Activated CD8-positive, alpha-beta memory T cell treated with anti-CD3 and anti-CD28 coated beads, Interleukin-2, amount 10 ng/mL, durations not matched to agents 7 days and 5 days (primary cell): ENCODE results near the gene OOSP3. TPM values are rescaled to one million over a fixed set of nuclear protein-coding genes. Genes with fewer than 3 reads are reported as not detected.
A peak's percentile ranks its signal among the peaks of the same experiment; 100 is the strongest.
"Not testable (repeated sequence)": the region's sequence is repeated elsewhere in the genome, so short reads cannot be mapped to it uniquely, and the experiment has no call there.

Source experiments
- ATAC-seq: fragments of 150-1000 bp; cut with Tn5 transposase; one replicate; pipeline ENCODE4 v1.10.0; 2021; ENCODE audit warnings: moderate library complexity
- CTCF ChIA-PET: fragments of 350-600 bp; sonication (Branson Sonifier 250); formaldehyde crosslinking; loops from one replicate; lab custom pipeline; 2021; ENCODE audit warnings: antibody characterized with exemption; lab: Charles Lee
- DNase-seq: peaks from one replicate; pipeline ENCODE4 v3.0.0-alpha.2; 2020
- H3K27ac Mint-ChIP-seq: one replicate; pipeline ENCODE4 v1.8.0; 2021; ENCODE audit warnings: mild to moderate bottlenecking, mixed read lengths
- H3K27me3 Mint-ChIP-seq: one replicate; pipeline ENCODE4 v1.8.0; 2021; ENCODE audit warnings: mixed read lengths
- H3K36me3 Mint-ChIP-seq: one replicate; pipeline ENCODE4 v1.8.0; 2021; ENCODE audit warnings: mild to moderate bottlenecking, mixed read lengths
- H3K4me1 Mint-ChIP-seq: one replicate; pipeline ENCODE4 v1.8.0; 2021; ENCODE audit warnings: mixed read lengths
- H3K4me3 Mint-ChIP-seq: one replicate; pipeline ENCODE4 v1.8.0; 2021; ENCODE audit warnings: mild to moderate bottlenecking, moderate library complexity, mixed read lengths
- H3K9me3 Mint-ChIP-seq: one replicate; pipeline ENCODE4 v1.8.0; 2022; ENCODE audit warnings: low read depth, mixed read lengths
- total RNA-seq, 2 experiments: library from RNA; stranded (reverse); gene quantifications; one replicate each; pipeline ENCODE4 v1.2.3, GENCODE V29; 2021

The OOSP3 gene, protein sequence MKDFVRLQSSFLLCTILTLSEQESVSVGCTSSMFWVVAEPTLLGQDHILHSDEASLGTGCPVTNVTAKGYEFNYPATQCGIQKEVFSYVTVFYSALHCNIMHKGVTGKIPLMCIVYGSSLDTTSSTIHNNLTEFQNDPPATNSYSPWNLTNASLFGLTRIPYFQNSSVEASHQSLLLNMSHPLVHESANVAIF
- total RNA-seq, result not detected

DNA sequence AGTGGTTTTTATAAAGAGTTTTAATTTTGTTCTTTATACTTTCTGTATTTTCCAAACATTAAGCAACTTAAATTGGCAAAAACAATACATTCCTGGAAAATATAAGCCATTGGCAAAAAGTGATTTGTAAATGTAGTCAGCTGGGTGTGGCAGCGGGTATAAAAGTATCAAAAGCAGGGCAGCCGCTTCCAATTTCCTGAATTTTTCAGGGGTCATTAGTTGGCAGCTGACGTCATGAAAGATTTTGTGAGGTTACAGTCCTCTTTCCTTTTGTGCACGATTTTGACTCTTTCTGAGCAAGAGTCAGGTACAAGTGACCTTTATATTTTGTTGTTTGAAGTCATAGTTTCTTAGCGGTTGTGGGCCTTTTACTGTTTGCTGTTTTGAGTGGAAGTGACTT is at the start of gene OOSP3:
Gene OOSP3 (plus strand): TSS at position 208 of the 400 bp plus-strand sequence. CDS start 27 bp downstream, at position 235.
- no peak within 1 kb of the TSS for H3K27ac Mint-ChIP-seq
- DNase-seq (no peak), ATAC-seq (no peak)
- CTCF ChIA-PET, result no interaction called here
- no peak within 1 kb of the TSS for H3K4me3 Mint-ChIP-seq
- H3K36me3 Mint-ChIP-seq, result no peaks in the 10 kb centered on the region
- peaks cover 11% of the 10 kb centered on the region for H3K27me3 Mint-ChIP-seq
- H3K4me1 Mint-ChIP-seq, result no peaks in the 10 kb centered on the region
- no peaks in the 10 kb centered on the region for H3K9me3 Mint-ChIP-seq

GRCh38 chr11:59829358-59829757 is 49.2 kb upstream of the OOSP3 start:
- peak overlapping the region; percentile 23 for H3K4me3 Mint-ChIP-seq
- ATAC-seq (peak; percentile 45), DNase-seq (no peak)
- no peaks in the 10 kb centered on the region for H3K9me3 Mint-ChIP-seq
- H3K4me1 Mint-ChIP-seq, result peaks cover 7% of the 10 kb centered on the region
- H3K27me3 Mint-ChIP-seq, result no peaks in the 10 kb centered on the region
- CTCF ChIA-PET, result interaction anchor here (1.2 kb wide), 2 partner anchors 13 to 90 kb away, joined by 3 read pairs; no protein-coding TSS in a partner anchor
- H3K36me3 Mint-ChIP-seq, result no peaks in the 10 kb centered on the region
- H3K27ac Mint-ChIP-seq, result no peak overlapping the region

- DNase-seq, result no peak
- Mint-ChIP-seq H3K27me3 (peaks cover 4% of the 10 kb centered on the region), H3K4me3 (no peak overlapping the region), H3K36me3 (no peaks in the 10 kb centered on the region), H3K9me3 (no peaks in the 10 kb centered on the region), H3K4me1 (peaks cover 7% of the 10 kb centered on the region), H3K27ac (no peak overlapping the region)
- CTCF ChIA-PET, result no interaction called here
- ATAC-seq, result no peak
Observed at GRCh38 chr11:59833602-59834001, 45.0 kb upstream of the OOSP3 start.

GRCh38 chr11:59839615-59840014 is 39.0 kb upstream of the OOSP3 start:
- peaks cover 7% of the 10 kb centered on the region for H3K27me3 Mint-ChIP-seq
- H3K36me3 Mint-ChIP-seq, result no peaks in the 10 kb centered on the region
- DNase-seq (no peak), ATAC-seq (no peak)
- no peak overlapping the region for H3K4me3 Mint-ChIP-seq
- H3K27ac Mint-ChIP-seq, result no peak overlapping the region
- CTCF ChIA-PET, result no interaction called here
- no peaks in the 10 kb centered on the region for H3K9me3 Mint-ChIP-seq
- peaks cover 2% of the 10 kb centered on the region for H3K4me1 Mint-ChIP-seq

GRCh38 chr11:59841514-59841913 is 37.1 kb upstream of the OOSP3 start:
- Mint-ChIP-seq H3K36me3 (no peaks in the 10 kb centered on the region), H3K27me3 (peaks cover 7% of the 10 kb centered on the region), H3K4me3 (no peak overlapping the region), H3K27ac (no peak overlapping the region), H3K4me1 (peaks cover 2% of the 10 kb centered on the region), H3K9me3 (no peaks in the 10 kb centered on the region)
- DNase-seq, result no peak
- no peak for ATAC-seq
- CTCF ChIA-PET, result no interaction called here

- CTCF ChIA-PET, result no interaction called here
- no peak for DNase-seq
- Mint-ChIP-seq H3K4me1 (peaks cover 2% of the 10 kb centered on the region), H3K36me3 (no peaks in the 10 kb centered on the region), H3K27ac (no peak overlapping the region), H3K27me3 (peaks cover 4% of the 10 kb centered on the region), H3K4me3 (no peak overlapping the region), H3K9me3 (no peaks in the 10 kb centered on the region)
- ATAC-seq, result no peak
Observed at GRCh38 chr11:59842316-59842715, 36.3 kb upstream of the OOSP3 start.

GRCh38 chr11:59845399-59845798 is 33.2 kb upstream of the OOSP3 start, which contains the start of gene CBLIF:
Gene CBLIF (minus strand): TSS chr11:59845499. CDS start chr11:59845453, 46 bp downstream.
- Mint-ChIP-seq H3K27ac (no peak within 1 kb of the TSS), H3K4me3 (no peak within 1 kb of the TSS), H3K4me1 (peaks cover 2% of the 10 kb centered on the region), H3K9me3 (no peaks in the 10 kb centered on the region), H3K27me3 (peaks cover 4% of the 10 kb centered on the region), H3K36me3 (no peaks in the 10 kb centered on the region)
- ATAC-seq, result no peak
- DNase-seq, result no peak
- CTCF ChIA-PET, result no interaction called here

GRCh38 chr11:59846556-59846955 is 32.0 kb upstream of the OOSP3 start:
- no peaks in the 10 kb centered on the region for H3K36me3 Mint-ChIP-seq
- H3K27ac Mint-ChIP-seq, result no peak overlapping the region
- DNase-seq, result no peak
- H3K9me3 Mint-ChIP-seq, result no peaks in the 10 kb centered on the region
- ATAC-seq, result no peak
- H3K4me3 Mint-ChIP-seq, result no peak overlapping the region
- H3K27me3 Mint-ChIP-seq, result peaks cover 4% of the 10 kb centered on the region
- peaks cover 1% of the 10 kb centered on the region for H3K4me1 Mint-ChIP-seq
- CTCF ChIA-PET, result interaction anchor here (1.5 kb wide), 1 partner anchor 24 kb away, joined by 4 read pairs; no protein-coding TSS in a partner anchor

DNA sequence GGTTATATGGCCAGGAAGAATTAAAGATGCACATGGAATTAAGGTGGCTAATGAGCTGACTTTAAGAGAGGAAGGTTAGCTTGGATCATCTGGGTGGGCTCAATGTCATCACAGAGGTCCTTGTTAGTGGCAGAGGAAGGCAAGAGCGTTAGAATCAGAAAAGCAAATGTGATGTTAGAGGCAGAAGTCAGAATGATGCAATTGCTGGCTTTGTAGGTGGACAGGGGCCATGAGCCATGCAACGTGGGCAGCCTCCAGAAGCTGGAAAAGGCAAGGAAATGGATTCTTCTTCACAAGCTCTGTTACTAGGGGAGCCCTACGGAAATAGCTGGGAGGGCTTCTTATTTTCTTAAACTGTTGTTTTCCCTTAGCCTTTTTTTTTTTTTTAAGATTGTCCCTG is 31.0 kb upstream of the OOSP3 start:
- H3K36me3 Mint-ChIP-seq, result no peaks in the 10 kb centered on the region
- CTCF ChIA-PET, result no interaction called here
- DNase-seq (no peak), ATAC-seq (no peak)
- no peaks in the 10 kb centered on the region for H3K27me3 Mint-ChIP-seq
- no peak overlapping the region for H3K27ac Mint-ChIP-seq
- H3K4me3 Mint-ChIP-seq, result no peak overlapping the region
- no peaks in the 10 kb centered on the region for H3K9me3 Mint-ChIP-seq
- H3K4me1 Mint-ChIP-seq, result no peaks in the 10 kb centered on the region

DNA sequence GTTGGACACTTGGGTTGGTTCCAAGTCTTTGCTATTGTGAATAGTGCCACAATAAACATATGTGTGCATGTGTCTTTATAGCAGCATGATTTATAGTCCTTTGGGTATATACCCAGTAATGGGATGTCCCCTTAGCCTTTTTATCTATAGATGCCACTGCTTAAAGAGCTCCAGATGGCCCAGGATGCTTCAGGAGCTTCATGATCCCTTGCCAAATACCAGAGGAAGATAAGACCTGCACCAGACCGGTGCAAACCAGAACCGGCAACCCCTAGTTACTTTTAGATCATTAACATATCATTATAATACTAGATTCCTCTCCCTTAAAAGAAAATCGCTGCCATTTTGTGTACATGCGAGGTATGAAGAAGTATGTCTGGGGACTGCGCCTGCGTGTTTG is 30.1 kb upstream of the OOSP3 start:
- H3K27ac Mint-ChIP-seq, DNase-seq, ATAC-seq, H3K27me3 Mint-ChIP-seq, H3K4me3 Mint-ChIP-seq, H3K4me1 Mint-ChIP-seq, H3K36me3 Mint-ChIP-seq, H3K9me3 Mint-ChIP-seq: not testable (repeated sequence)
- CTCF ChIA-PET, result interaction anchor here (1.2 kb wide), 1 partner anchor 33 kb away, joined by 3 read pairs; no protein-coding TSS in a partner anchor

GRCh38 chr11:59849129-59849528 is 29.5 kb upstream of the OOSP3 start:
- Mint-ChIP-seq H3K27ac (no peak overlapping the region), H3K9me3 (no peaks in the 10 kb centered on the region), H3K36me3 (no peaks in the 10 kb centered on the region), H3K4me3 (no peak overlapping the region), H3K27me3 (peaks cover 2% of the 10 kb centered on the region), H3K4me1 (no peaks in the 10 kb centered on the region)
- CTCF ChIA-PET, result interaction anchor here (1.2 kb wide), 1 partner anchor 34 kb away, joined by 3 read pairs; no protein-coding TSS in a partner anchor
- ATAC-seq (no peak), DNase-seq (no peak)

GRCh38 chr11:59849551-59849950 is 29.0 kb upstream of the OOSP3 start:
- H3K4me1 Mint-ChIP-seq, ATAC-seq, H3K36me3 Mint-ChIP-seq, H3K27ac Mint-ChIP-seq, H3K27me3 Mint-ChIP-seq, CTCF ChIA-PET, H3K4me3 Mint-ChIP-seq, H3K9me3 Mint-ChIP-seq, DNase-seq: not testable (repeated sequence)

DNA sequence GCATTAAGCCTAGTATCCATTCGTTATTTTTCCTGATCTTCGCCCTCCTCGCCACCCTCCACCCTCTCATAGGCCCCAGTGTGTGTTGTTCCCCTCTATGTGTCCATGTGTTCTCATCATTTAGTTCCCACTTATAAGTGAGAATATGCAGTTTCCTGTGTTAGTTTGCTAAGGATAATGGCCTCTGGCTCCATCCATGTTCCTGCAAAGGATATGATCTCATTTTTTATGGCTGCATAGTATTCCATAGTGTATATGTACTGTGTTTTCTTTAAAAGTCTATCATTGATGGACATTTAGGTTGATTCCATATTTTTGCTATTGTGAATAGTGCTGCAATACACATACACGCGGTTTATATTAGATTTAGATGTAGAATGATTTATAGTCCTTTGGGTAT is 27.2 kb upstream of the OOSP3 start:
- H3K27me3 Mint-ChIP-seq, H3K36me3 Mint-ChIP-seq, H3K27ac Mint-ChIP-seq, H3K4me3 Mint-ChIP-seq, DNase-seq, H3K4me1 Mint-ChIP-seq, H3K9me3 Mint-ChIP-seq, ATAC-seq, CTCF ChIA-PET: not testable (repeated sequence)

GRCh38 chr11:59854871-59855270 is 23.7 kb upstream of the OOSP3 start:
- CTCF ChIA-PET, result no interaction called here
- Mint-ChIP-seq H3K36me3 (peaks cover 6% of the 10 kb centered on the region), H3K27me3 (peaks cover 6% of the 10 kb centered on the region), H3K4me3 (no peak overlapping the region), H3K9me3 (no peaks in the 10 kb centered on the region), H3K27ac (no peak overlapping the region), H3K4me1 (peaks cover 23% of the 10 kb centered on the region)
- ATAC-seq (no peak), DNase-seq (no peak)
